Breast epithelium (tissue), 3 donors: ENCODE results near the gene HSD17B3.

Experiments used
- CTCF ChIP-seq, 3 donors: fragments of 450-650 bp; IDR thresholded peaks; one replicate each; pipeline ENCODE4 v1.5.1; 2016 to 2017; ENCODE audit warnings: antibody characterized with exemption in 3 of 3, mild to moderate bottlenecking in 3 of 3, moderate library complexity in 3 of 3
- POLR2AphosphoS5 ChIP-seq, 3 donors: sonication (generic); formaldehyde crosslinking; IDR thresholded peaks; one replicate each; pipeline ENCODE4 v1.6.1; 2017; ENCODE audit warnings: antibody characterized with exemption in 3 of 3

- no peak for TF ChIP-seq CTCF (IDR thresholded peaks at IDR 0.05)
- TF ChIP-seq POLR2AphosphoS5 (IDR thresholded peaks at IDR 0.05) = no peak
These were observed 72.0 kb downstream of the HSD17B3 start for GRCh38 chr9:96230002-96230401.
